HPDE6-E6E7 (cell line): ENCODE measurements around the gene ABCG2.

Experiments used
- DNase-seq: peaks from one replicate; pipeline ENCODE4 v3.0.0; 2011; ENCODE audit warnings: missing footprints; ENCODE audit errors: extremely low spot score

Gene ABCG2

DNA sequence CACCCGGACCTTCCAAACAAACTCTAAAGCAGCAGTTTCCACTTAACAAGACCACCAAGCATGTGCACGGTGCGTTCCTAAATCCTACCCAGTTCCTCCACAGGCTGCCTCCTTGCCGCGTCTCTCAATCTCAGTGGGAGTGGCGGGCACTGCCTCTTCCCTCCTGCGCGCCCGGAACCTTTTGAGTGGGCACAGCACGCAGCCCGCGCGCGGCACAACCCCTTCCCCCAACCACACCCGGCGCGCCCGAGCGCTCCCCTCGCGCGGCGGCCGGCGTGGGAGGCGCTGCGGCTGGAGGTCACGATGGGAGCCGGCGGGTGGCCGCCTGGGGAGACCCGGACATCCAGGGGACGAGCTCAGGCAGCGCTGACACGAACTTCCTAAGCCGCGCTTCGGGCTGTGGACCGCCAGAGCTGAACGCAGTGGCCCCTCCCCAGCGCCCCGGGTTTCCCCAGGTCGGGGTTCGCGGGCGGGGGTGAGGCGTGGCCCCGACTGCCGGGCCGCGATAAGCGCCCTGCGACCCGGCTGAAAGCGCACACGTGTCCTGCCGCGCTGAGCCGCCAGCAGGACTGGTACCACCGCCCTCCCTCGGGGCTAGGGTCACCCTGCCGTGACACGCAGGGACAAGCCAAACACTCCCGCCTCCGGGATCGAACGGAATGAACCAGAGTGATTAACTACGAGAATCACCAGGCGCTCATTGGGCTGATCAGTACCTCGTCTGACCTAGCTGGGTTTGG lies at the start of gene ABCG2:
Gene ABCG2 (minus strand): TSS at position 151 of the 740 bp plus-strand sequence. CDS start 18,644 bp downstream, outside the sequence.
- DNase-seq: no peak

DNA sequence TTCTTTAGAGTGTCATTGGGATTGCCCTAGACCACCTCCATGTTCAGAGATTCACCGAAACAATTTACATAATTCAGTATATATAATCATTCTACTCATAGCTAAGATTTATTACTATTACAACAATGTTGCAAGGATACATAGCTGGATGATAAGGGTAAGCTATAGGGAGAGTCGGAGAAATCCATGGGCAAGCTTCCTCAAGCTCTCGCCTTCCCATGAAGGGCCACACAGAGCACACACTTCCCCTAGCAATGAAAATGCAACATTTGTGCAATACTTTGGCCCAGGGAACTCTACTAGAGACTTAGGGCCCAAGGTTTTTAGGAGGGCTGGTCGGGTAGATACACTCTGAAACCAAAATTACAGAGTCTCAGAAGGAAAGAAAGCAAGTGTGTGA lies 49.7 kb upstream of the ABCG2 start:
- no peak for DNase-seq

DNA sequence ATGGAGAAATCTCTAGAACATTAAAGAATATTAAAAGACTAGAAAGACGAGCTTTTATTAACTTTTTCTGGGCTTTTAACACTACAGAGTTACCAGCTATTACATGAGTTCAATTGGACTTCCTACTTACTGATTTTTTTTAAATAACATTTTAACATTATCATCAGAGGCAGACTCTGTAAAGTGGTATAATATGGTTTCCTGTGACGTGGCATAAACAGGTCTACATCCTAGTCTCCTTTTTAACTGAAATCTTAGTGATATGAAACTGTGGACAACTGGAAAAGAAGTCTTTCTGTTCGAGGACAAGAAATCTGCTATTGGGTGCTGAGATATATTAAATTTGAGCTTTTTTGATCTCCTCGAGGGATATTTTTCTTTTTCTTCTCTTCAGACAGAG lies 48.7 kb upstream of the ABCG2 start:
- no peak for DNase-seq

DNA sequence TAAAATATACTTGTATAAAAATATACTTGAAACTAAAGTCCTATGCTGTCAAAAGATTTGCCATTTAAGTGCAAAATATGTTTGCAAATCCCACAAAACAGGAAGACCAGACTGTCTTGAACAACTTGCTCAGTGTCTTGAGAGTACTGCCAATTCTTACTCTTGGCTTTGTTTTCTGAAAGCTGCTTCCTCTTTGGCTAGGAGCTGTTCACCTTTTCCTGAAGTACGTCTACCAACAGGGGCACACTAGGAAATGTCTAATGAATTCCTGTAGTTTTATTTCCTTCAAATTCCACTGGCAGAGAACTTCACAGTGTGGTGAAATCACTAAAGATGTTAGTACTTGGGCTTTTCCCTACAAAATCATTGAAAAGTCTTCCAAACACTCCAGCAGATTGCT lies 46.4 kb upstream of the ABCG2 start:
- no peak for DNase-seq

DNA sequence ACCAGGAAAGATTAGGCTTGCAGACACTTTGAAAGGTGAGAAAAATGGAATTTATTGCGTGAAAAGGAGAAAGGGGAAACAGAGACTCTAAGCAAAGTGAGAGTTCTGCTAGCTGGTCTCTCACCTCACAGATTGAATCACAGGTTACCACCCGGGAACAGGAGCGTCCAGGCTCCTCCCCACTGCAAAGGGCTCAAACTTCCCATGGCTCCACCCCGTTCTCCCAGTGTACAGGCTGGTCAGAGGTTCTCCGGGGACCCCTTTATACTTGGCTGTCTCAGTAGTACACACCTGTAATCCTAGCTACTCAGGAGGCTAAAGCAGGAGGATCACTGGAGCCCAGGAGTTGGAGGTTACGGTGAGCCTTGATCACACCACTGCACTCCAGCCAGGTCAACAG lies 44.0 kb upstream of the ABCG2 start:
- no peak for DNase-seq

DNA sequence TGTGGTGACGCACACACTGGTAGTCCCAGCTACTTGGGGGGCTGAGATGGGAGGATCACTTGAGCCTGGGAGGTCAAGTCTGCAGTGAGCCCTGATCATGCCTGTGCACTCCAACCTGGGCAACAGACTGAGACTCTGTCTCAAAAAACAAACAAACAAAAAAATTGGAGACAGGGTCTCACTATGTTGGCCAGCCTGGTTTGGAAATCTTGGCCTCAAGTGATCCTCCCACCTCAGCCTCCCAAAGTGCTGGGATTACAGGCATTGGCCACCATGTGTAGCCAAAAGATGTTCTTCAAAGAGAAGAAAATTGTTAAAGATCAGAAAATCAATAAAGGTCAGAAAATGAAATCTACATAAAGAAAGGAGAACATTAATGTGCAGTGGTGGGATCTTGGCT lies 41.7 kb upstream of the ABCG2 start:
- no peak for DNase-seq

DNA sequence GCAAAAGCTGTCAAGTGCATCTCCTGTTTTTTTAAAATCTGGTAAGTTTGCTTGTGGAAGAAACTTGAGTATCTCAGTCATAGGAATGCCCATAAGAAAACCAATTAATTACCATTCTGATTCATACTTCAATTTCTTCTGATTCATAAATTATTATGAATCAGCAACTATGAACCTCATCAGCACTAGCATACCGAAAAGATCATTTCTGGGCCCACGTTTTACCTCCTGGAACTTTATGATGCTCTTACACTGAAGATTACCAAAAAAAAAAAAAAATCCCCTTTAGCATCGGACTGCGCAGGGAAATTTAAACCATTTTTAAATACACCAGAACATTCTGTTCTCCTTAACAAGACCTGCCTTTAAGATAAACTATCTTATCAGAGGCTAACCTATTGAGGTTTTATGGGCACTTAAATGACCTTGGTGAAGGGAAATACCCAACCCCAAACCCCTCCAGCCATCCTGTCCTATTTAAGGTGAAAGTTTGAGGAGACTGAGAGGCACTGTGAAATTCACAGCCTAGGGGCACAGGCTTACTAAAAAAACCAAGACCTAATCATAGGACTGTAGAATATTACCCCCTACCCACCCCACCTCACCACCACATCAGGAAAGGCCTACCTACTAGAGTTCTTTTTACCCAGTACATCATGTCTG lies 38.2 kb upstream of the ABCG2 start:
- DNase-seq: no peak

DNA sequence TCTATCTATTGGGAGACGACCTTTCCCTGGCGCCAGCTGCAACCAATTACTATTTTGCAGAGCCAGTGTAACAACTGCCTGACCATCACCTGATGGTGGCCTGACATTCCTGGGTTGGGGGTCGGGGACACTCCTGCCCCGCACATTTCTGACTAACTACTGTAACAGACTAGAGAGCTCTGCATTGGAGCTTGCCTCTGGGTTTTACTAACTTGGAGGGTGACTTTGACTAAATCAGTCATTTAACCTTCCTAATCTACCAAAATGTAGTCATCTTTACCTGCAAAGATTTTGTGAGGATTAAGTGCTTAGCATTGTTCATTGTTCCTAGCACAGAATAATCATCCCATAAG lies 37.5 kb upstream of the ABCG2 start:
- no peak for DNase-seq

DNA sequence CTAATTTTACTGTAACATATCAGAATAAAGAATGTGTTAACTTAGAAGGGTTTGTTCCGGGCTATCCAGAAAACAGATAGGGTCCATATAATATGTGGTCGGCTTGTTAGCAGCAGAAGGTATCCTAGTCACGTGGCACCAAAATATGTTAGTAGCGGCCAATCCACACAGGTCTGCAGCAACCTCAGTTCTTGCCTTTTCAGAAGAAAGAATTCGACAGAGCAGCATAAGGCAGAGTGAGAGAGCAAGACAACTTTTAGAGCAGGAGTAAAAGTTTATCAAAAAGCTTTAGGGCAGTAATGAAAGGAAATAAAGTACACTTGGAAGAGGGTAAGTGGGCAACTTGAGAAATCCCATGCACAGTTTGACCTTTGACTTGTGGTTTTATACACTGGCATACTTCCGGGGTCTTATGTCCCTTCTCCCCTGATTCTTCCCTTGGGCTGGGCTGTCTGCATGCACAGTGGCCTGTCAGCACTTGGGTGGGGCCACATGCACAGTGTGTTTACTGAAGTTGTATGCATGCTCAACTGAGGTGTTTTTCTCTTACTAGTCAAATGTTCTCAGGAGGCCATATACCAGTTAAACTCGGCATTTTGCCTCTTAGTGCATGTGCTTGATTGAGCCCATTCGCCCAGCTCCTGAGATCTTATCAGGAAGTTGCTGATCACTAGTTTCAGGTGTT lies 37.0 kb upstream of the ABCG2 start:
- no peak for DNase-seq

DNA sequence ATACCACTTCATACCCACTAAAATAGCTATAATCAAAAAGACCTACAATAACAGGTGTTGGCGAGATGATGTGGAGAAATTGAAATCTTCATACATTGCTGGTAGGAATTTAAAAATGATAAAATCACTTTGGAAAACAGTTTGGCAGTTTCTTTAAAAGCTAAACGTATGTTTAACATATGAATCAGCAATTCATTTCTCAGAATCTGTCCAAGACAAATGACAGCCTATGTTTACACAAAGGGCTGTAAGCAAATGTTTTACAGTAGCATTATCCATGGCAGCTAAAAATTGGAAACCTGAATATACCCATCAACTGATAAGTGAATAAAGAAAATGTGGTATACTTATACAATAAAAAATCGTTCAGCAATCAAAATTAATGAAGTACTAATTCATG lies 33.0 kb upstream of the ABCG2 start:
- no peak for DNase-seq

DNA sequence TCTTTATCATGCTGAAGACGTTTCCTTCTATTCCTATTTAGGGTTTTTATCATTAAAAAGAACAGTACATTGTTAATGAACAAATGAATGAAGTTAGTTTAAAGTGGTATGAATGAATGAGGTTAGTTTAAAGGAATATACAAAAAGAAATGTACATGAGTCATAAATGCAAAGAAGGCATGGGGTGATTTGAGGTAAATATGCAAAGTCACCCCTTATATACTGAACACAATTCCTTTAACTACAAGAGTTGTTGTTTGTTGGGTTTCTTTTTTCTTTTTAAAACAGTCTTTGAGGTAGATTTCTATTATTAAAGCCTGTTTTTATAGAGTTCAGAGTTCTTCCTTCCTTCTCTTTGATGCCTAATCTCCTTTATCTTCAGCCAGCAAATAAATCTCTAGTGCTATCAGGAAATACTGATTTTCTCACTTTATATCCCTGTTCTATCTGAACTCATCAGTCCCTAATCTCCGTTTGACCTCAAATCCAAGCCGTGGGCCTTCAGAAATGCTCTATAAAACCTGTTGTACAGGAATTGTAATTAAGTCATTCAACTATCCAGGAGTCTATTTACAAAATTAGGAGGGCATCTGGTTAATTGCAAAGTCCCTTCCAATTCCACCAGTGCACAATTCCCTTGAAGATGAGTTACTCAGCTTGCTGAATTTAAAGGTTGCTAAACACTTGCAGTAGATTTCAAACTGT lies 31.6 kb upstream of the ABCG2 start:
- no peak for DNase-seq

DNA sequence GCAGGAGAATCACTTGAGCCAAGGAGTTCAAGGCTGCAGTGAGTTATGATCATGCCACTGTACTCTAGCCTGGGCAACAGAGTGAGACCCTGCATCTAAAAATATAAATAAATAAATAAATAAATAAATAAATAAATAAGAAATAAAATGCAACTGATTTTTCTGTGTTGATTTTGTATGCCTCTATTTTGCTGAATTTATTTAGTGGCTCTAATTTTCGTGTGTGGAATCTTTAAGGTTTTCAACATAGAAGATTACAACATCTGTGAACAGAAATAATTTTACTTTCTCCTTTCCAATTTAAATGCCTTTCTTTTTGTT lies 30.9 kb upstream of the ABCG2 start:
- no peak for DNase-seq

DNA sequence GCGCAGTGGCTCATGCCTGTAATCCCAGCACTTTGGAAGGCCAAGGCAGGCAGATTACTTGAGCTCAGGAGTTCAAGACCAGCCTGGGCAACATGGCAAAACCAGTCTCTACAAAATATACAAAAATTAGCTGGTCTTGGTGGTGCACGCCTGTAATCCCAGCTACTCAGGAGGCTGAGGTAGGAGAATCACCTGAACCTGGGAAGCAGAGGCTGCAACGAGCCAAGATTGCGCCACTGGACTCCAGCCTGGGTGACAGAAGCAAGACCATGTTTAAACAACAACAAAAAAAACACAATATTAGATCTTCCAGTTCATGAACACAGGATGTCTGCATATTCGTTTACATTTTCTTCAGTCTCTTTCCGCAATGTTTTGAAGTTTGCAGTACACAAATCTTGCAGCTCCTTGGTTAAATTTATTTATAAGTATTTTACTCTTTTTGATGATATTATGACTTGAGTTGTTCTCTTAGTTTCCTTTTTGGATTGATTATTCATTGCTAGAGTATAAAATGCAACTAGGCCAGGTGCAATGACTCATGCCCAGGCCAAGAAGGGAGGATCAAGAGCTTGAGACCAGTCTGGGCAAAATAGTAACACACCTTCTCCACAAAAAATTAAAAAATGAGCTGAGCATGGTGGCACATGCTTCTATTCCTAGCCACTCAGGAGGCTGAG lies 30.4 kb upstream of the ABCG2 start:
- DNase-seq: no peak

DNA sequence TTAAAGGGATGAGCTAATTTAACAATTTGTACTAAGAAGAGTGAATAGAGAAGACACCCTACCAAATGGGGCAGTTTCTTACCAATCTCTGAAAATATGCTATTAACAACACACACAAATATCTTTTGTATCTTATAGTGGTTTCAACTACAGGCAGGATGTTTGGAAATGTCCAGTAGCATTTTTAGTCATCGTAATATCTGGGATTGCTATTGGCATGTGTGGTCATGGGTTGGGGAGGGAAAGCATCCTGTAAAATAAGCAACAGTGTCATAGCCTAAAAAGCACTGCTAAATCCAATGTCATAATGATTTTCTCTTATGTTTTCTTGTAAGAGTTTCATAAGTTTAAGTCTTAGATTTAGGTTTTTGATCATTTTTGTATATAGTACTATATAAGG lies 29.3 kb upstream of the ABCG2 start:
- no peak for DNase-seq

DNA sequence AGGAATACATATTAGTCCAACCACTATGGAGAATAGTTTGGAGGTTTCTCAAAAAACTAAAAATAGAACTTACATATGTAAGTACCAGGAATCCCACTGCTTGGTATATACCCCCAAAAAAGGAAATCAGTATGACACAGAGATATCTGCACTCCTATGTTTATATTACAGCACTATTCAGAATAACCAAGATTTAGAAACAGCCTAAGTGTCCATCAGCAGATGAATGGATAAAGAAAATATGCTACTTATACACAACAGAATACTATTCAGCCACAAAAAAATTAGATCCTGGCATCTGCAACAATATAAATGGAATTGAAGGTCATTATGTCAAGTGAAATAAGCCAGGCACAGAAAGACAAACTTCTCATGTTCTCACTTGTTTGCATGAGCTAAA lies 27.5 kb upstream of the ABCG2 start:
- DNase-seq: no peak

DNA sequence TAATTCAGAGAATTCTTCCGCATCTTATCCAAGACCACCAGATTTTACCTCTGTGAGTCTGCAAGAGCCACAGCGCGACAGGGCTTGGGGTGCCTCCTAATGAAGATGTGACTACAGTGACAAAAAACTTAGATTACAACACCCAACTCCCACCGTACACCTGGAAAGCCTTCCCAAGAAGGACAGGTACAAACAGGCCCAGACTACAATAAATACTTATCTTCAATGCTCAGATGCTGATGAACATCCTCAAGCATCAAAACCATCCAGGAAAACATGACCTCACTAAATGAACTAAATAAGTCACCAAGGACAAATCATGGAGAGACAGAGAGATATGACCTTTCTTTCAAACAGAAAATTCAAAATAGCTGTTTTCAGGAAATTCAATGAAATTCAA lies 20.8 kb upstream of the ABCG2 start:
- DNase-seq: no peak

DNA sequence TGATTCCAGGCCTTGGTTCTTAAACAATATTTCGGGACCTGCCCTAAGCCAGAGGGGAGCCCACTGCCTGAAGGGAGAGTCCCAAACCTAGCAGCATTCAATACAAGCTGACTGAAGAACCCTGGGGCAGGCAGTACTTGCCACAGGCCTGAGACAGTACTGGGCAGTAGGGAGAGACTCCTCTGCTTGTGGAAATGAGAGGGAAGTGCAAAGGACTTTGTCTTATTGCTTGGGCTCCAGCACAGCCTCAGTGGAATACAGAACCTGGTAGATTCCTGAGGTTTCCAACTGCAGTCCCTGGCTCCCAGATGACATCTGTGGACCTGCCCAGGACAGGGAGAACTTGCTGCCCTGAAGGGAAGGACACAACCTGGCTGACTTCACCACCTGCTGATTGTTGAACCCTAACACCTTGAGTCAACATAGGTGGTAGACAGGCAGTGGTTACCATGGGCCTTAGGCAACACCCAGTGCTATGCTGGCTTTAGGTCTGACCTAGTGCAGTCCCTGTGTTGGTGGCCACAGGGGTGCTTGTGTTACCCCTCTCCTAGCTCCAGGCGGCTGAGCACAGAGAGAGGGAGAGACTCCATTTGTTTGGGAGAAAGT lies 20.3 kb upstream of the ABCG2 start:
- DNase-seq: no peak

DNA sequence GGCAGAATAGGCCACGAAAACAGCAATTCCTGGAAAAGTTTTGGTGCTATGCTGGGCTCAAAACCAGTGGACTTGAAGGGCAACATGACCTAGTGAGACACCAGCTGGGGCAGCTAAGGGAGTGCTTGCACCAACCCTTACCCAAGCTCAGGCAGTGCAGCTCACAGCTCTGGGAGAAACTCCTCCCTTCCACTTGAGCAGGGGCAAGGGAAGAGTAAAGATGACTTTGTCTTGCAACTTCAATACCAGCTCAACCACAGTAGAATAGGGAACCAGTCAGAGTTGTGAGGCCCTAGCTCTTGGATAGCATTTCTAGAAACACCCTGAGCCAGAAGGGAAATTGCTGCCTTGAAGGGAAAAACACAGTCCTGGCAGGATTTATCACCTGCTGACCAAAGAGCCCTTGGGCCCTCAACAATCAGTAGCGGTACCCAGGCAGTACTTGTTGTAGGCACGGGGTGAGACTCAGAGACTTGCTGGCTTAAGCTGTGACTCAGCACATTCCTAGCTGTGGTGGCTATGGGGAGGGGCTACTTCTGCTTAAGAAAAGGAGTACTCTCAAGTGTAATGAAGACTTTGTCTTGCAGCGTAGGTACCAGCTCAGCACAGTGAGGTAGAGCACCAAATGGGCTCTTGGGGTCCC lies 19.7 kb upstream of the ABCG2 start:
- DNase-seq: peak; percentile 58

DNA sequence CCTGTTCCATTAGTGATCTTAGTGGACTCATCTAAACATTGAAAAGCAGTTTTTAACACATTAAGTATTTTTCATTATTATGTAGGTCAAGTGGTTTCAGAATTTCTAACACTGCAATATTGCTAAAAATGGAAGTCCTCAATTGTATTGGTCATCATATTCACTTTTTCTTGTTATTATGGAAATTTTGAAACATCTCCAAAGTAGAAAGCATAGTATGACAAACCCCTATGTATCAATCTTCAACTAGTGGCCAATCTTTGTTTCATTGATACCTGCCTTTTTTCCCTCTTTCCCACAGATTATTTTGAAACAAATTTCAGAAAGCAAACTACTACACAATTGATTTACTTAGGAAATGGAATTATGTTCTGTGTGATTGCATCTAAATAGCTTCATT lies 14.5 kb upstream of the ABCG2 start:
- DNase-seq: no peak

DNA sequence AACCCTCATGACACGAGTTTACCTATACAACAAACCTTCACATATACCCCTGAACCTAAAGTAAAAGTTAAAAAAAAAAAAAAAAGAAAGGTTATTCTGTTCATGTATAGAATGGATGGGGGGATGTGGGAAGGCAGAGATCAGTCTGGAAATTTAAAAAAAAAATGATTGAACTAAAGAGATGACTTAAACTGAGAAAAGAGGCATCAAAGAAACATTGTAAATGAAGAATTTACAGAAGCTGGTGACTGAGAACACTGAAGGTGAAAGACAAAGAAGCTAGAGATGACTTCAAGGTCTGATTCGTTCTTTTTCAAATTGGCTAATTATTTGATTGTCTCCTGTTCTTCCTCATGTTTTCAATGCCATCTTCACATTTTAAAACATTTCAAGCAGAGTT lies 12.8 kb upstream of the ABCG2 start:
- DNase-seq: no peak

DNA sequence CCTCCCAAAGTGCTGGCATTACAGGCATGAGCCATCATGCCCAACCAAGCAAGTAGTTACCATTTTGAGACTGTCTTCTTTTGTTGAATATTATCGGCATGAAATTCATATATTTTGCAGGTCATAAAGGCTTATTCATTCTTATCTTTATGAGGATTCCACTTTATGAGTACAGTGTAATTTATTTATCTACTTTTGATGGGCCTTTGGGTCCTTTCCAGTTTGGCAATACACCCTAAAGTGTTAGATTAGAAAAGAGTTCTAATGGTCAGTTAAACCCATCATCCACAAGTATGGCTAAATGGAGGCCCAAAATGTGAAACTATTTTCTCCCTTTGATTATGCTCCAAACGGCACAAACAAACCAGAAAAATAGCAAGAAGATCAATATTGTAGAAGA lies 10.9 kb upstream of the ABCG2 start:
- DNase-seq: no peak
